ENCODE measurements around the gene DNAJB9.

- TF ChIP-seq CTCF (IDR thresholded peaks at IDR 0.05; ENCODE audit: low read length) (no peak), EZH2 (IDR thresholded peaks at IDR 0.05; ENCODE audit: borderline replicate concordance, low read length) (no peak)
Observed at GRCh38 chr7:108575156-108575555, 5.5 kb downstream of the DNAJB9 start.
